LNCaP clone FGC (cell line): Measurements from ENCODE around the gene CRIP1.

ENCODE experiments used
- DNase-seq: peaks from one replicate; pipeline ENCODE4 v3.0.0-alpha.2; 2011; ENCODE audit warnings: low read depth
- H3K4me3 ChIP-seq: 2 replicates; pipeline ENCODE4 v1.5.1; 2011; ENCODE audit warnings: mild to moderate bottlenecking, low read depth, low read length, control low read depth
- TF ChIP-seq, protein P1 (sequence below): IDR thresholded peaks from 2 replicates; pipeline ENCODE4 v1.5.1; 2012; ENCODE audit warnings: mild to moderate bottlenecking; ENCODE audit not compliant: control insufficient read depth, insufficient read depth; ENCODE audit errors: extremely low read depth

Gene CRIP1

DNA sequence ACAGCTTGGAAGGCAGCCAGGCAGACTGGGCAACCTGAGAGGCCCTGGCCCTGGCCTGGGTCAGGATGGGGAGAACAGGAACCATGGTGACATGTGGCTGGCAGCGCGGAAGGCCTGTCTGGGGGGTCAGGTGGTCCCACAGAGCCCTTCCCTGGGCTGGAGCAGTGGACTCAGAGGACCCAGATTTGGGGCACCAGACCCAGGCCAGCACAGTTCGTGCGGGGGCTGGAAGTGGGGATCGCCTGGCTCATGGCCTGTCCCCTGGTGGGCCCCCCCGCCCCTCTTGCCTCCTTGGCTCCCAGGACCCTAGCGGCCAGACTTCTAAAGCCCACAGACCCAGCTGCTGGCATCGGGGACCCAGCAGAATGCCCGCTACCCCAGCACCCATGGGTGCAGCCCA lies 45.7 kb upstream of the CRIP1 start:
- no peak for DNase-seq
- no peak overlapping the region for H3K4me3 ChIP-seq
- TF ChIP-seq, protein P1, sequence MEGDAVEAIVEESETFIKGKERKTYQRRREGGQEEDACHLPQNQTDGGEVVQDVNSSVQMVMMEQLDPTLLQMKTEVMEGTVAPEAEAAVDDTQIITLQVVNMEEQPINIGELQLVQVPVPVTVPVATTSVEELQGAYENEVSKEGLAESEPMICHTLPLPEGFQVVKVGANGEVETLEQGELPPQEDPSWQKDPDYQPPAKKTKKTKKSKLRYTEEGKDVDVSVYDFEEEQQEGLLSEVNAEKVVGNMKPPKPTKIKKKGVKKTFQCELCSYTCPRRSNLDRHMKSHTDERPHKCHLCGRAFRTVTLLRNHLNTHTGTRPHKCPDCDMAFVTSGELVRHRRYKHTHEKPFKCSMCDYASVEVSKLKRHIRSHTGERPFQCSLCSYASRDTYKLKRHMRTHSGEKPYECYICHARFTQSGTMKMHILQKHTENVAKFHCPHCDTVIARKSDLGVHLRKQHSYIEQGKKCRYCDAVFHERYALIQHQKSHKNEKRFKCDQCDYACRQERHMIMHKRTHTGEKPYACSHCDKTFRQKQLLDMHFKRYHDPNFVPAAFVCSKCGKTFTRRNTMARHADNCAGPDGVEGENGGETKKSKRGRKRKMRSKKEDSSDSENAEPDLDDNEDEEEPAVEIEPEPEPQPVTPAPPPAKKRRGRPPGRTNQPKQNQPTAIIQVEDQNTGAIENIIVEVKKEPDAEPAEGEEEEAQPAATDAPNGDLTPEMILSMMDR = no peak

DNA sequence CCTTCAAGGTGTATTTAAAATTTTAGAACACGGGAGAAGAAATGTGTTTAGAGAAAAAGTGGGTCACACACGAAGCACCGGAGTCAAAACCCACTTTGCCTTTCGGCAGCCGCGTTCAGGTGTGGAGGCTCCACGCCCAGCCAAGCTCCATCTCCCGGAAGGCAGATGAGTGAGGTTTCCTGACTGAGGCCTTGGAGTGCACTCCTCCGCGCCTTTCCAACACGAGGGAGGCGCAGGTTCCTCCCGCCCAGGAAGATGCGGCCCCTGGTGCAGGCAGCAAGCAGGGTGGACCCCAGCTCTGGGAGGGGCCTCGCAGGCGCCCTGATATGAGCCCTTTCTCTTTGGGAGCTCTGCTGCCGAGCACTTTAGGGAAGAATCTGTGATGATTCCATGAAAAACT lies 44.6 kb upstream of the CRIP1 start:
- TF ChIP-seq, protein P1 = no peak
- no peak for DNase-seq
- H3K4me3 ChIP-seq = no peak overlapping the region

DNA sequence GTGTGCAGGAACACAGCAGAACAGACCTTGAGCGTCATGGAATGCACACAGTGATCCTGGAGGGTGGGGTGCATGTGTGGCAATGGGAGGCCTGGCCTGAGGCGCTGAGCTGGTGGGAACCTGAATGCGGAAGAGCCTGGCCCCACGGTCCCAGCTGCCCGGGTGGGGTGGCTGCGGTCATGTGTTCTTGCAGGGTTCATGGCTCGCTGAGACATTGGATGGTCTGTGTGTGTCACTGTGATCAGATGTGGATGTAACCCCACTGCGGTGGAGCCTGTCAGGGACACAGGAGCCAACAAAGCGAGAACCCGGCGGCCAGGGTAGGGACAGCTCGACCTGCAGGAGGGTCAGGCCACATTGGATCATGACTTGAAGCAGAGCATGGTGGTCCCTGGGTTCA lies 43.9 kb upstream of the CRIP1 start:
- no peak overlapping the region for H3K4me3 ChIP-seq
- TF ChIP-seq, protein P1 = no peak
- no peak for DNase-seq

DNA sequence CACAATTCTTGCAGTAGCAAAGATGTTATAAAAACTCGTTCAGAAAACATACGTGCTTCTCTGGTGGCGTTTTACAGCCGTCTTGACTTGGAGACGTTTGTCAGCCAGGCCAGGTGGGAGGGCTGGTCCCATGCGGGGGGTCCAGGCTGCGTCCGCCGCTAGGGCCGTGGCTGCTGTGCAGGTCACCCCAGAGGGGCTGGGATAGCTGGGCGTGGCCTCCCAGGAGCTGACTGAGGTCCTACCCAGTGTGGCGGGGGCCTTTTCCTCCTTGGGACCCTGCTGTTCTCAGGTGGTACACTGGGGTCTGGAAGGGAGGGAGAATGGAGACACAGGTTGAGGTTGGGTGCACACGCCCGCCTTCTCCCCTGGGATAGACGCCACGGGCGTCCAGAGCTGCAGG lies 41.8 kb upstream of the CRIP1 start:
- DNase-seq = no peak
- H3K4me3 ChIP-seq = no peak overlapping the region

DNA sequence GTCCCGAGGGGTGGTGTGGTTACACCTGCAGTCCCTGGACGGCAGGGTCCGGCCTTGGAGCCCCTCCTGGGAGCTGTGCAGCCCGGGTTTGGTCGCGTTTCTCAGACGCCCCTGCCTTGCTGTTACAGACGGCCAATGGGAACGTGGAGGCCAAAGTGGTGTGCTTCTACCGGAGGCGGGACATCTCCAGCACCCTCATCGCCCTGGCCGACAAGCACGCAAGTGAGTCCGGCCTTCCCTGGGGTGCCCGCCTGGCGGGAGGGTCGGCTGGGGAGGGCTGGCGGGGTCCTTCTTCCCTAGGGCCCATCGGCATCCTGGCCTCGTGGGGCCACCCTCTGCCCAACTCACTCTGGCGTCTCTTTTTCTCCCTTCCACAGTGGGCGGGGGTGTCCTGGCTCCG lies 41.4 kb upstream of the CRIP1 start:
- TF ChIP-seq, protein P1 = no peak
- no peak overlapping the region for H3K4me3 ChIP-seq
- DNase-seq = no peak

More for the DNA sequence above, 41.8 kb upstream of the CRIP1 start:
- TF ChIP-seq, protein P1 = no peak

DNA sequence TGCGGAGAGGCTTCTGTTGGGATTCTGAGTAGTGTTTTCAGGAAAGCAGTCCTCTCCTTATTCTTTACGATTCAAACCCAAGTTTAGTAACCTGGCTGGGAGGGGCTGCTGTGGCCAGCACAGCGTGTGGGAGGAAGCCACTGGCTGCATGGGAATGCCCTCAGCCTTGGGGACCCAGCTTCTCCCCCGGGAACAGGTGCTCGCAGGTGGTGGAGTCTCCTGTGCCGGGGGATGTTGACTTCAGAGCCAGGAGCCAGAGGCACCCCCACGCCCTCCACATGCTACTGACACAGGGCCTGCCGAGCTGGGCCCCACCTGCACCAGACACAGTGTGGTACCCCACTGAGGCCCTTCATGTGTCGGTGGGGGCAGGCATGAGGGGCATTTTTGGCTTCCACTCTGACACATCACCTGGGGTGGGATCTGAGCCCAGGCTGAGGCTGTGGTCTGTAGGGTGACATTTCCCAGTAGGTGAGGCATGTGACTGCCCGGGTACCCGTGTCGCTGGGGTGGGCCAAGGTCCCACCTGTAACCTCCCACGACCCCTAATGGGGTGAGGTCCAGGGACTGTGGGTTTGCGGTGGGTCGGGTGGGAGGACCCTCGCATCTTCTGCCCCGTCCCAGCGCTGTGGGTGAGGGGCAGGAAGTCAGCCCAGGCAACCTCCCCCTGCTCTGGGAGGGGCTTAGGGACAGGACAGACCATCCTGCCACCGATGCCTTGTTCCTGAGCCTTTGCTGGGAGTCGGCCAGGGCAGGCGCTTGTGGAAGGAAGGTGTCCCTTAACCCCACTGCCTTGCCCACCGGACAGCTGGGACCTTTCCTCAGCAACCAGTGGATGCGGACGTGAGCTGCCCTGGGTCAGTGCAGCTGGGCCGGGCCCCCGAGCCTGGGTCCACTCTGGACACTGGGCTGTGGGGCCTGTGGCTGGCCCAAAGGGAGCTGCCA lies 40.5 kb upstream of the CRIP1 start:
- TF ChIP-seq, protein P1 = no peak
- no peak for DNase-seq
- H3K4me3 ChIP-seq = no peak overlapping the region
